GM19035 (cell line): Measurements from ENCODE around the gene UBAP2L.

Source experiments
- ATAC-seq: cut with Tn5 transposase; IDR thresholded peaks from one replicate; pipeline ENCODE4 v1.9.1; 2021; ENCODE audit not compliant: unreplicated experiment

Gene UBAP2L, protein sequence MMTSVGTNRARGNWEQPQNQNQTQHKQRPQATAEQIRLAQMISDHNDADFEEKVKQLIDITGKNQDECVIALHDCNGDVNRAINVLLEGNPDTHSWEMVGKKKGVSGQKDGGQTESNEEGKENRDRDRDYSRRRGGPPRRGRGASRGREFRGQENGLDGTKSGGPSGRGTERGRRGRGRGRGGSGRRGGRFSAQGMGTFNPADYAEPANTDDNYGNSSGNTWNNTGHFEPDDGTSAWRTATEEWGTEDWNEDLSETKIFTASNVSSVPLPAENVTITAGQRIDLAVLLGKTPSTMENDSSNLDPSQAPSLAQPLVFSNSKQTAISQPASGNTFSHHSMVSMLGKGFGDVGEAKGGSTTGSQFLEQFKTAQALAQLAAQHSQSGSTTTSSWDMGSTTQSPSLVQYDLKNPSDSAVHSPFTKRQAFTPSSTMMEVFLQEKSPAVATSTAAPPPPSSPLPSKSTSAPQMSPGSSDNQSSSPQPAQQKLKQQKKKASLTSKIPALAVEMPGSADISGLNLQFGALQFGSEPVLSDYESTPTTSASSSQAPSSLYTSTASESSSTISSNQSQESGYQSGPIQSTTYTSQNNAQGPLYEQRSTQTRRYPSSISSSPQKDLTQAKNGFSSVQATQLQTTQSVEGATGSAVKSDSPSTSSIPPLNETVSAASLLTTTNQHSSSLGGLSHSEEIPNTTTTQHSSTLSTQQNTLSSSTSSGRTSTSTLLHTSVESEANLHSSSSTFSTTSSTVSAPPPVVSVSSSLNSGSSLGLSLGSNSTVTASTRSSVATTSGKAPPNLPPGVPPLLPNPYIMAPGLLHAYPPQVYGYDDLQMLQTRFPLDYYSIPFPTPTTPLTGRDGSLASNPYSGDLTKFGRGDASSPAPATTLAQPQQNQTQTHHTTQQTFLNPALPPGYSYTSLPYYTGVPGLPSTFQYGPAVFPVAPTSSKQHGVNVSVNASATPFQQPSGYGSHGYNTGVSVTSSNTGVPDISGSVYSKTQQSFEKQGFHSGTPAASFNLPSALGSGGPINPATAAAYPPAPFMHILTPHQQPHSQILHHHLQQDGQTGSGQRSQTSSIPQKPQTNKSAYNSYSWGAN

GRCh38 chr1:154220071-154220969 lies at the start of gene UBAP2L:
Gene UBAP2L, plus strand, starts transcription at chr1:154220955. Its CDS starts 4,169 bp downstream, at chr1:154225124.
- ATAC-seq = peak; percentile 89

DNA sequence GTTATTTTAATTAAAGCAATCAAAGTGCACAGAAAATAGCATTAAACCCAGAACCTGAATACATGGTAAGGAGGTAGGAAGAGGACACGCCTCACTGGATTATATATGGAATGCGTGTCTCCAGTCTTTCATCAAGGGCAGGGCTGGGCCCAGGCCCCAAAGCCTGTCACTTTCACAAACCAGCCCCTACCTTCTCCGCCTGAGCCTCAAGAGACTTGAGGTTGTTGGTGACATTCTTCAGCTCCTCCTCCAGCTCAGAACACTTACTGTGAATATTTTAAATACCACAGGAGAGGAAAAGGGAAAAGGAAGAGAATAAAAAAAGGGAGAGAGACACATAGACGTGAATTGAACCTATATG lies 49.6 kb upstream of the UBAP2L start:
- no peak for ATAC-seq

DNA sequence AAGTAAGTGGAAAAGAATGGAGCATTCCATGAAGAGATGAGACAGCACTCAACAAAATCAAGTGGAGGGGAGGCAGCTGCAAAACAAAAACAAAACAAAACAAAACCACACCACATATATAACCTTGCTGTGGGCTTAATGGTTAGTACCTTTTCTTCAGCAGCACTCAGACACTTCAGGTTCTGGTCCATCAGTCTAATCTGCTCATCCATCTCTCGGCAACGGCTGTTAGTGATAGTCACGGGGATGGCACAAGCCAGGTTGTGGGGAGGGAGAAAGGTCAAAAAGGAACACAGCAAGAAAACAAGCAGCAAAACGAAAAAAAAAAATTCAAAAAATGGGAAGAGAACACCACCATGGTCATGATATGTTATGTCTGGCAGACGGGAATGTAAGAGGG lies 48.9 kb upstream of the UBAP2L start:
- ATAC-seq = no peak

DNA sequence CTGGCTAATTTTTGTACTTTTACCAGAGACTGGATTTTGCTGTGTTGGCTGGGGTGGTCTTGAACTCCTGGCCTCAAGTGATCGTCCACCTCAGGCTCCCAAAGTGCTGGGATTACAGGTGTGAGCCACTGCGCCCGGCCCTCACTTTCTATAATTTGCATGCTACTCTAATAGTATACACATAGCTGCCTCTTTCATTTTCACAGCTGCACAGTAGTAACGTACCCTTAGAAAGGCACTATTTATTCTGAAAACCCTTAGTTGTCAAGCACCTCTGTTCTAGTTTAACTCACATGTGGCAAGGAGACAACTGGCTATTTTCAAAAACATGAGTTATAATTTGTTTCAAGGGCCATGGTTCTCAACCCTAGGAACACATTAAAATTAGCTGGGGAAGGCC lies 46.1 kb upstream of the UBAP2L start:
- ATAC-seq = no peak

DNA sequence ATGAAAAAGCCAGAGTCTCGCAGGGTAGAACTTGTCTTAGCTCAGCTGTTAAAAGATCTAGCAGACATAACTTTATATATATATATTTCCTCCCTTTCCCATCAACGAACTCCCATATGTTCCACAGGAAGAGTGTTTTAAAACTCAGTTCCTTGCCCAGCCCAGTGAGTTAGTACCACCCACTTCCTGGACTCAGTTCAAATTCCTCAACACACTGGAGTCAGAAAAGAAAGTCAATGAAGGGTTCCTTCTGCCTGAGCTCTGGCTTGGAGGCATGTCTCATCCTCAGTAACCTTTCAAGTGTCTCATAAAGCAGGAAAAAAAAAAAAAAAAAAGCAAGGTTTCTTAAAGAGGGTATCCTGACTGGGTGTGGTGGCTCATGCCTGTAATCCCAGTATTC lies 44.4 kb upstream of the UBAP2L start:
- ATAC-seq = no peak

GRCh38 chr1:154178013-154178412 lies 42.7 kb upstream of the UBAP2L start:
- no peak for ATAC-seq

DNA sequence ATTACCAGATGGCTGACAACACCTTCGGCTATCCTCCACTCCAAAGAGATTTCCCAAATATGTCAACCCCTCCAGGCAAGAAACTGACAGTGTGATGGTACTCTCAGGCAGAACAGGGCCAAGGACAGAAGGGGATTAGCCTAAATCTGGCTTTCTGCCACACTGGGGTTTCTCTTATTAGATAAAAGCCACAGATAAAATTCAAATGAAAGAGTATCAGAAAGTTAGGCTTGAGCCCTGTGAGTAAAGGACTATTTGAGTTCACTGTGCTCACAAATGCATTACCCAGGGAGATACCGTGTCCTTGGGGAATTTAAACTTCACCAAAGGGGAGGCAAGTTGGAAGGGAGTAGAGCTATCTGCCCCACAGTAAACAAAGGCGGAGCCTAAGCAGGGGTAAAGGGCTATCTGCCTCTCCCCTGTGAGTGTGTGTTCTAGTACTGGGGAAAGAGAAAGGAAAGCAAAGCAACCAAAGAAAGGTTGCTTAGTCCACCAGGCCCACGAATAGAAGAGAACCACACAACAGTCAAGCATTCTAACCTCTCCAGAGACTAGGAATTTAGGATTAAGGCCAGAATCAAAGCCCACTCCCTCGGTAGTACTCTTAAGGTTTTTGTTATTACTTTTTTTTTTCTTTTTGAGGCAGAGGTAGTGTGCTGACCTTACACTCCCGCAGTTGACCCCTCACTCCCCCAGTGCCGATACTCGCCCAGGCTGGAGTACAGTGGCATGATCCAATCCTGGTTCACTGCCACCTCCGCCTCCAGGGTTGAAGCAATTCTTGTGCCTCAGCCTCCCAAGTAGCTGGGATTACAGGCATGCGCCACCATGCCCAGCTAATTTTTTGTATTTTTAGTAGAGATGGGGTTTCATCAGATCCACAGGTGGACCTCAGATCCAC lies 41.6 kb upstream of the UBAP2L start:
- no peak for ATAC-seq

DNA sequence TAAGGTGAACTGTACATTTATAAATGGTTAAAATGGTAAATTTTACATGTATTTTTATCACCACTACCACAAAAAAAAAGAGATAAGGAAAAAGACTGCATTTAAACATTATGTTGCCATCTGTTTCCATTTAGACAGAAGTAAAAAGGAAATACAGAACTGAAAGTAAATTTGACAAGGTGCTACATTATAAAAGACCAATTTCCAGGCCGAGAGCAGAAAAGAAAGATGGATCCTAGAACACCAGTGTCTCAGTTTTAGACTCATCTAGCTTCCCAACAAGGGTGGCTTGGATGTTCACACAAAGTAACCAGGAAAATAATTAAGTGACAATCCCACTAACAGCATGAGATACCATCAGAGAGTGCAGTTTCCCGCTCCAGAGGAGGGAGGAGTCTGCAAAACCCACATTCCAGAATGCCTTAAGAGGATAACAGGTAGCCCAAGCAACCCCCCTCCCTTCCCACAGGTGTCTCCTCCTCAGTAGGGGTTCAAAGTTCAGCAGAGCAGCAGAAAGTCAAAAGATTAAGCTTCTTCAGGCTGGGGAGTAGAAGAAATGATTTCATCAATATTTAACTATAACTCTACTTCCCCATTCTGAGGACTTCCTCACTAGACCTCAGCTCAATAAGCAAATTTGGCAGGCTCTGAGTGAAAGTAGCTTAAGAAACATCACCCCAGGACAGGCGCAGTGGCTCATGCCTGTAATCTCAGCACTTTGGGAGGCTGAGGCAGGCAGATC lies 40.6 kb upstream of the UBAP2L start:
- ATAC-seq = no peak

GRCh38 chr1:154181944-154182343 lies 38.8 kb upstream of the UBAP2L start:
- no peak for ATAC-seq

GRCh38 chr1:154182344-154183045 lies 38.3 kb upstream of the UBAP2L start:
- ATAC-seq = peak; percentile 41

DNA sequence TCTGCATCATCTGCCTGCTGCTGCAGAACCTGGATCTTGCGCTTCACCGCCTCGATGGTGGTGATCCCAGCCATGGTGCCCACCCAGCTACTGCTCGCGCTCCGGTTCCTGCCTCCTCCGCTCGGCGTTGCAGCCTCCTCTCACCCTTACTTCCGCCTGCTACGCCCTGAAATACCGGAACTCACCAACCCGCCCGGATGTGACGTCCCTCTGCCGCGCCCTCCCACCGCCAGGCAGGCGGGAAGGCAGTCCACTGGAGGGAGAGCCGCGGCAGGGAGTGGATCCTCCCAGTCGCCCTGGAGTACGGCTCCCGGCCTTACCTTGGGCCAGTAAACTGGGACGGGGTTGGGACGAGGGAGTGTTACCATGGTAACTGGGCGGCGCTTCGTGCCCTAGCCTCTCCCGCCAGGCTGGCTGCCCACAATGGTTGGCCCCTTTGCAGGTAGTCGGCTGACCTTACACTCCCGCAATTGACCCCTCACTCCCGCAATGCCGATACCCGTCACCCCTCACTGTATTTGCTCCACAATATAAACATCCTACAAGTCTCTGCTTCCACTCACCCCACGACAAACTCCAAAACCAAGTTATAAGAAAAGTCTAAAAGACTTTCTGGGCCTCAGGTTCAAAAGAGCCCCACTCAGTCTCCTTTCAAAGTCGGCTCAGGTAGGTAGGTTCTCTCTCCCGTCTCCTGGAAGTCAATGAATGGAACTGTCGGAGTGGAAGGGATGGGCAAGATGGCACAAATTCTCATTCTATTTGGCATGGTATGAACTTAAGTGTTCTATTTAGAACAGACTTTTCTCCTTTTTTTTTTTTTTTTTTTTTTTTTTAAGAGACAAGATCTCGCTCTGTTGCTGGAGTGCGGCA lies 37.5 kb upstream of the UBAP2L start:
- ATAC-seq = peak; percentile 79

- no peak for ATAC-seq
These were observed 34.6 kb upstream of the UBAP2L start for GRCh38 chr1:154186177-154186576.

- no peak for ATAC-seq
These were observed 33.8 kb upstream of the UBAP2L start for GRCh38 chr1:154186852-154187501.

- ATAC-seq = no peak
These were observed 30.2 kb upstream of the UBAP2L start for GRCh38 chr1:154190550-154190949.

- ATAC-seq = no peak
These were observed 28.7 kb upstream of the UBAP2L start, which contains the start of gene TPM3 for GRCh38 chr1:154191990-154192461. Gene TPM3, minus strand, starts transcription at chr1:154192100. Its CDS starts 82 bp downstream, at chr1:154192018.

DNA sequence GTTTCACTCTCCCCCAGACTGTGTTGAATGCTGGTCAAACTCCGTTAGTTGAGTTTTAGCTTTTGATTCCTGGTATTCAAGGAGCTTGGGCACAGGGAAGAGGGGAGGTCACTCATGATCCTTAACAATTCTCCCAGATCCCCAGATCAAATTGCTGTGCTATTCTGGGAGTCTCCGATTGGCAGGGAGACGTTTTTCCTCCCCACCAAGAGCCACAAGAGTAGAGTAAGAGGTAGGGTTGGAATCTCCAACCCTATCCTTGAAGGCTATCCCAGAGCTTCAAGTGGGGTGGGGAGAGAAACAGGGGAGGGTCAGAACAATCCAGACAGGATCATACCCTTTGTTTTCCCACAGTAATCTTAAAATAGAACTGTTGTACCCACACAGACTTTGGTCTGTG lies 28.3 kb upstream of the UBAP2L start:
- no peak for ATAC-seq

GRCh38 chr1:154193821-154194220 lies 26.9 kb upstream of the UBAP2L start:
- no peak for ATAC-seq
